Hepatocyte (in vitro differentiated cells): ENCODE measurements around the gene HSPBAP1. TPM values are rescaled to one million over a fixed set of nuclear protein-coding genes. Genes with fewer than 3 reads are reported as not detected.

ENCODE experiments used
- DNase-seq: peaks from one replicate; pipeline ENCODE4 v3.0.0-alpha.2; 2016; ENCODE audit warnings: low spot score
- H2AFZ ChIP-seq: fragments of 200-600 bp; sonication (generic); 2 replicates; pipeline ENCODE4 v1.6.0; 2016; ENCODE audit warnings: antibody characterized with exemption, mild to moderate bottlenecking
- H3K27ac ChIP-seq: fragments of 200-600 bp; sonication (generic); 2 replicates; pipeline ENCODE4 v1.5.1; 2016; ENCODE audit warnings: mild to moderate bottlenecking
- H3K27me3 ChIP-seq: fragments of 200-600 bp; sonication (generic); 2 replicates; pipeline ENCODE4 v1.6.1; 2016
- H3K36me3 ChIP-seq: fragments of 200-600 bp; sonication (generic); replicated peaks from 2 replicates; pipeline ENCODE4 v1.5.1; 2016; ENCODE audit warnings: low read depth; ENCODE audit not compliant: insufficient read depth
- H3K4me1 ChIP-seq: fragments of 200-600 bp; sonication (generic); 2 replicates; pipeline ENCODE4 v1.5.1; 2016; ENCODE audit warnings: mild to moderate bottlenecking, moderate library complexity; ENCODE audit not compliant: insufficient read depth
- H3K4me2 ChIP-seq: fragments of 200-600 bp; sonication (generic); 2 replicates; pipeline ENCODE4 v1.6.0; 2016
- H3K4me3 ChIP-seq: fragments of 200-600 bp; sonication (generic); 2 replicates; pipeline ENCODE4 v1.5.1; 2016; ENCODE audit warnings: mild to moderate bottlenecking
- H3K79me2 ChIP-seq: fragments of 200-600 bp; sonication (generic); 2 replicates; pipeline ENCODE4 v1.6.0; 2017; ENCODE audit warnings: mild to moderate bottlenecking
- H3K9me2 ChIP-seq: fragments of 200-600 bp; sonication (generic); replicated peaks from 2 replicates; pipeline ENCODE4 v1.6.0; 2017; ENCODE audit warnings: mild to moderate bottlenecking; ENCODE audit not compliant: insufficient read depth
- H3K9me3 ChIP-seq: fragments of 200-600 bp; sonication (generic); 2 replicates; pipeline ENCODE4 v1.5.1; 2016; ENCODE audit warnings: low read depth, mild to moderate bottlenecking
- H4K20me1 ChIP-seq: fragments of 200-600 bp; sonication (generic); 2 replicates; pipeline ENCODE4 v1.6.0; 2016; ENCODE audit warnings: mild to moderate bottlenecking; ENCODE audit not compliant: insufficient read depth, poor library complexity, severe bottlenecking
- CTCF ChIP-seq: fragments of 200-600 bp; sonication (generic); IDR thresholded peaks from 2 replicates; pipeline ENCODE4 v1.5.1; 2016; ENCODE audit warnings: antibody characterized with exemption, mild to moderate bottlenecking; ENCODE audit not compliant: poor library complexity
- EZH2 ChIP-seq: fragments of 200-600 bp; sonication (generic); IDR thresholded peaks from 2 replicates; pipeline ENCODE4 v1.6.1; 2016; ENCODE audit warnings: antibody characterized with exemption, mild to moderate bottlenecking, borderline replicate concordance
- EZH2phosphoT487 ChIP-seq: fragments of 200-600 bp; sonication (generic); IDR thresholded peaks from one replicate; pipeline ENCODE4 v1.6.1; 2018; ENCODE audit warnings: antibody characterized with exemption, mild to moderate bottlenecking, low read depth, moderate library complexity; ENCODE audit not compliant: unreplicated experiment, severe bottlenecking
- WGBS: methylation state at CpG from one replicate; pipeline ENCODE4 v1.1.6; 2016; ENCODE audit warnings: low lambda C conversion rate; ENCODE audit errors: missing lambda C conversion rate; 5-methylcytosine and 5-hydroxymethylcytosine counted together
- polyA plus RNA-seq: library from polyadenylated mRNA; unstranded; fragments of >200 nt; fragmentation: Nextera tagmentation; extraction: Ambion mirVana; gene quantifications from 2 replicates; pipeline ENCODE4 v1.2.1, GENCODE V29; 2016
- total RNA-seq: library from RNA; depleted of rRNA; stranded (reverse); fragments of >200 nt; gene quantifications from 2 replicates; pipeline ENCODE4 v1.2.3, GENCODE V29; 2014

Gene HSPBAP1
- total RNA-seq, result 7.9 and 11.0 TPM in 2 replicates
- 6.2 and 9.3 TPM in 2 replicates for polyA plus RNA-seq

DNA sequence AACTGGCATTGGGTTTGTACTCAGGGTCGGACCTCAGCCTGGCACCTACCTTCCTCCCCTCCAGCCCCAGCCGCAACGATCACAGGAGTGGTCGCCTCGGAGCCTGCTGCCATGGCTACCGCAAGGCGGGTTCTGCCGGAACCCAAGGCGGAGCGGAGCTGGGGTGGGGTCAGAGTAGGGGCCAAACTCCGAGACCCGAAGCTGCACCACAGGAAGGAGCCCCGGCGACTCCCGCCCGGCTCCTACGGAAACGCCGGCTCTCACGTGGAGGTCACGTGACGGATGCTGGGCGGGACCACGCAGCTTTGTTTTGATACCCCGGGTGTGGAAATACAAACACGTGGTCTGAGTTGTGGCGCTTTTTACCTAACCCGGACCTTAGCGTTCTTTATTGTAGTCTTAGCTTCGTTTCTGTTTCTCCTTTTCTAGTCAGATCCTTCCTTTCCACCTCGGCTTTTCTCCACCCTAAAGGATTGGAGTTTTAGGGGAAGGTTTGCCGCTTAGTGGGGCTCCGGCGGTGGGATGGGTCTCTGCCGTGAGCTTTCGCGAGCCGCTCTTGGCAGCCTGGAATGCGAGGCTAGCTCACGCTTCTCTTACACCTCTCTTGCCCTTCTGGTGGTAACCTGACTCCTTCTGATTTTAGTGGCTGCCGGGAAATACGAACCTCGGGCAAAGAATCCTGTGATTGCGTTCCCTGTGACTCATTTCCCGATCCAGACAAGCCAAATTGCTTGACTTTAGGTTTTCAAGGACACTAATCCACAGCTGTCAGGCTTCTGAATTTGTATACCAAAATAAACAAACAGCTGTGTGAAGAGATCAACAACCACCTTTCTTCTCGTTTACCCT, at the start of gene HSPBAP1:
TSS of gene HSPBAP1 (minus strand) at position 264 of the 849 bp plus-strand sequence. CDS start at position 113, 151 bp downstream.
- Histone ChIP-seq H3K27me3 (no peaks in the 10 kb centered on the region), H3K4me2 (peak within 1 kb of the TSS; percentile 90), H3K4me3 (peak within 1 kb of the TSS; percentile 98), H3K9me2 (no peaks in the 10 kb centered on the region), H2AFZ (peak within 1 kb of the TSS; percentile 85), H4K20me1 (no peaks in the 10 kb centered on the region), H3K4me1 (peaks cover 12% of the 10 kb centered on the region), H3K9me3 (no peaks in the 10 kb centered on the region), H3K27ac (peak within 1 kb of the TSS; percentile 95), H3K79me2 (peaks cover 47% of the 10 kb centered on the region), H3K36me3 (no peaks in the 10 kb centered on the region)
- DNase-seq, result peak; percentile 94
- TF ChIP-seq EZH2phosphoT487 (no peak), EZH2 (no peak), CTCF (no peak)
- WGBS, result under 1% methylated on average over 46 of the region's 46 CpGs

DNA sequence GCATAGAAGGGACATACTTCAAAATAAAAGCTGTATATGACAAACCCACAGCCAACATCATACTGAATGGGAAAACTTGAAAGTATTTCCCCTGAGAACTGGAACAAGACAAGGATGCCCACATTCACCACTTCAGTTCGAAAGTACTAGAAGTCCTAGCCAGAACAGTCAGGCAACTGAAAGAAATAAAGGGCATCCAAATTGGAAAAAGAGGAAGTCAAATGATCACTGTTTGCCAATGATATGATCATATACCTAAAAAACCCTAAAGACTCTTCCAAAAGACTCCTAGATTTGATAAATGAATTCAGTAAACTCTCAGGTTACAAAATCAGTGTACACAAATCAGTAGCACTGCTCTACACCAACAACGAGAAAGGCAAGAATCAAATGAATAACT, 42.0 kb upstream of the HSPBAP1 start:
- H3K27ac ChIP-seq, result no peak overlapping the region
- 97% methylated on average over 2 of the region's 2 CpGs for WGBS
- no peak for DNase-seq
- no peak for TF ChIP-seq EZH2phosphoT487
- no peak for TF ChIP-seq CTCF
- TF ChIP-seq EZH2, result no peak
- no peak overlapping the region for H3K4me3 ChIP-seq
- no peak overlapping the region for H3K4me2 ChIP-seq
- no peaks in the 10 kb centered on the region for H3K27me3 ChIP-seq
- H3K4me1 ChIP-seq, result no peaks in the 10 kb centered on the region
- H4K20me1 ChIP-seq, result no peaks in the 10 kb centered on the region
- H3K9me3 ChIP-seq, result no peaks in the 10 kb centered on the region
- no peak overlapping the region for H2AFZ ChIP-seq
- no peaks in the 10 kb centered on the region for H3K36me3 ChIP-seq
- H3K79me2 ChIP-seq, result no peaks in the 10 kb centered on the region
- H3K9me2 ChIP-seq, result no peaks in the 10 kb centered on the region

- Histone ChIP-seq H3K36me3 (no peaks in the 10 kb centered on the region), H4K20me1 (no peaks in the 10 kb centered on the region), H3K4me2 (no peak overlapping the region), H3K4me3 (no peak overlapping the region), H2AFZ (no peak overlapping the region), H3K9me3 (no peaks in the 10 kb centered on the region), H3K9me2 (no peaks in the 10 kb centered on the region), H3K79me2 (no peaks in the 10 kb centered on the region), H3K27me3 (no peaks in the 10 kb centered on the region), H3K4me1 (no peaks in the 10 kb centered on the region), H3K27ac (no peak overlapping the region)
- WGBS, result 95% methylated on average over 4 of the region's 4 CpGs
- DNase-seq, result no peak
- TF ChIP-seq CTCF (no peak), EZH2 (no peak), EZH2phosphoT487 (no peak)
These were observed 34.6 kb upstream of the HSPBAP1 start for GRCh38 chr3:122828281-122828680.
